ENCODE data around the gene SCRN1. TPM values are rescaled to one million over a fixed set of nuclear protein-coding genes. Genes with fewer than 3 reads are reported as not detected.

Gene SCRN1
- total and polyA plus RNA-seq, 2 of the 4 experiments (the other 2 are of a cell fraction) = 57.1 to 124 TPM

DNA sequence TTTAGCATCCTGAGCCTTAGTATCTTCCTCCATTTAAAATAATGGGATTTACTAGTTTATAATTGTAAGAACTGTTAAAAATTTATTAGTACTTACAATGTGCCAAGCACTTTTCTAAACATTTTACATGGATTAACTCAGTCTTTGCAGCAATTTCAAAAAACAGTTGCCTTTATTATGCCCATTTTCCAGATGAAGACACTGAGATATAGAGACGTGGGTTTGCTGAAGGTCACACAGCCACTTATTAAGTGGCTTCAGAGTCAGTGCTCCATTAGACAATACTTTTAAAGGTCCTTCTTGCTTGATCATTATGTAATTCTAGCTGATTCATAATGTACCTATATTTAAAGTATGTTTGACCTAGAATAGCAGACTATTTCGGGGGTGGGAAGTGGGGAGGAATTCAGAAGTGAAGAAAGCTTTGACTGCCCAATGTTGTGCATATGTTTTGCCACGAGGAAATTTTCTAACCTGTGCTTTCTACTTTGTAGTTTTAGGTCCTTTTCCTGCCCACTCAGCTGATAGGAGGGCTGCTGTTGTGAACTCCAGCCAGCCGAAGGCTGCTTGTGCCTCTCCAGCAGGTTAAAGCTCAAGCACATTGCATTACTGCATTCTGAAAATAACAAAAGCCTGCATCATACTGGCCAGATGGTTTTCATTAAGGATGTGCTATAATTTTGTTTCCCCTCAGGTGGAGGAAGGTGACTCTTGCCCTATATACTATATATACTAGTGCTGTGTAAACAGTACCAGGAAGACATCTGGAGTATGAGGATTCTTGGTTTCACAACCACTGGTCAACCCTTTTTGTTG, 42.9 kb upstream of the SCRN1 start (continued):
- TF ChIP-seq SMC3 (IDR thresholded peaks at IDR 0.05; ENCODE audit: low read depth, low read length) = no peak

DNA sequence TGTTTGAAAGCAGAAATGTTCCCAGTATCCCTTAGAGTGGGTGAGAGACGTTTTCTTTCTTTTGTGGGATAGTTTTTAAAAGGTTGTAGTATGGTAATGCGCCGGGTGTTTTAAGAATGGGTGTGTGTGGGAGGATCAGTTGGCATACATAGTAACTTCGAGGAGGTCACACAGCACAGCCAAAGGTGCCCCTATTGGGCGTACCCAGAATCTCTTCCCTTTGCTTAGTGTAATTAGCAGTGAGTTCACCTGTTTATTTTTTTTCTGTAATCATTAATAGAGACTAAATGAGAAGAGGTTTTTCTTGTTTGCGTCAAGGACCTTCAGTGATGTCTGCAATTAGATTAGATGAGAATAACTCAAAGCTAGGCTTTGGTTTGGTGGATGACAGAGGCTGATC, 40.1 kb upstream of the SCRN1 start:
- H2BK5ac ChIP-seq (ENCODE audit: low read depth, low read length, poor library complexity, severe bottlenecking) = no peak overlapping the region
- H4K8ac ChIP-seq (ENCODE audit: low read depth in 2 of 2, low read length in 2 of 2) = no peak overlapping the region
- peaks cover 19 to 64% of the 10 kb centered on the region in 2 experiments; a peak in 3 of 4 replicates for H3K79me1 ChIP-seq (ENCODE audit: low read depth in 1 of 2, low read length in 2 of 2)
- no peak overlapping the region for H2BK20ac ChIP-seq (ENCODE audit: low read depth, low read length)
- peaks cover 4% of the 10 kb centered on the region for H3K4me1 ChIP-seq (ENCODE audit: control insufficient read depth, insufficient read depth, low read length)
- no peaks in the 10 kb centered on the region for H3K9me3 ChIP-seq (ENCODE audit: control insufficient read depth, insufficient read depth, low read length)
- H4K91ac ChIP-seq (ENCODE audit: insufficient read depth, low read depth, low read length) = no peak overlapping the region
- POLR2A ChIA-PET (ENCODE audit: unreplicated experiment) = no interaction called here
- no peak overlapping the region for H2BK15ac ChIP-seq (ENCODE audit: low read depth, low read length)
- no peak overlapping the region for H2AFZ ChIP-seq (replicated peaks; ENCODE audit: low read length, poor library complexity)
- H3K27ac ChIP-seq (ENCODE audit: insufficient read depth, low read length) = no peak overlapping the region
- H4K5ac ChIP-seq (ENCODE audit: low read depth, low read length) = no peak overlapping the region
- DNase-seq (no peak), ATAC-seq (ENCODE audit: low read depth) (no peak)
- BruUV-seq (replicated peaks) = TSS peak; percentile 30
- no peak overlapping the region; the same call in 1 of the 2 replicates for H3K9ac ChIP-seq (ENCODE audit: low read depth, low read length)
- H3K9me1 ChIP-seq (ENCODE audit: insufficient read depth, low read length) = peaks cover 9% of the 10 kb centered on the region
- H3K4me3 ChIP-seq (ENCODE audit: insufficient read depth, low read depth, low read length) = peak overlapping the region; percentile 81; the same call in 1 of the 2 replicates
- no peak overlapping the region for H2AK9ac ChIP-seq (replicated peaks; ENCODE audit: low read depth, low read length, poor library complexity)
- no peaks in the 10 kb centered on the region for H3K36me3 ChIP-seq (ENCODE audit: control insufficient read depth, insufficient read depth, low read length)
- H3K23ac ChIP-seq (ENCODE audit: low read depth, low read length) = peak overlapping the region; percentile 41; the same call in 1 of the 2 replicates
- peak overlapping the region; percentile 85 for H3K4me2 ChIP-seq (ENCODE audit: low read depth, low read length)
- in situ Hi-C loops (cut with MboI; ENCODE audit: low sequenced_read_pairs) (no loop called here), intact Hi-C loops (cut with micrococcal nuclease) (loop anchor here (5.0 kb wide), 2 partner anchors 33 to 82 kb away; no protein-coding TSS in a partner anchor), dilution Hi-C loops (cut with HindIII; ENCODE audit: low sequenced_read_pairs, unreplicated experiment) (no loop called here)
- no peak overlapping the region for H3K18ac ChIP-seq (ENCODE audit: low read depth, low read length)
- WGBS, 2 experiments (ENCODE audit: extremely low coverage in 2 of 2, insufficient read length in 1 of 2) = no CpG with 5 or more reads among the region's 6 CpGs
- no peaks in the 10 kb centered on the region for H3K27me3 ChIP-seq (ENCODE audit: control insufficient read depth, insufficient read depth, low read length)
- no peak overlapping the region for H3K4ac ChIP-seq (ENCODE audit: low read depth, low read length)
- 0 out of 2 replicates have a peak overlapping the region, but pooled peaks have one; percentile 5 for H3K56ac ChIP-seq (ENCODE audit: extremely low read depth, insufficient read depth, low read length)
- H3K14ac ChIP-seq (replicated peaks; ENCODE audit: low read depth, low read length) = 0 out of 2 replicates have a peak overlapping the region, but pooled peaks have one; percentile 13
- peaks cover 26% of the 10 kb centered on the region; the same call in 1 of the 2 replicates for H4K20me1 ChIP-seq (ENCODE audit: insufficient read depth, low read length)
- no peak overlapping the region for H2BK120ac ChIP-seq (ENCODE audit: low read depth, low read length)
- no peak overlapping the region for H2AK5ac ChIP-seq (ENCODE audit: low read depth, low read length)
- CTCF ChIA-PET = interaction anchor here (0.7 to 1.4 kb wide), 2 partner anchors 32 to 63 kb away, joined by 3 to 4 read pairs; no protein-coding TSS in a partner anchor
- TF ChIP-seq, protein P1, sequence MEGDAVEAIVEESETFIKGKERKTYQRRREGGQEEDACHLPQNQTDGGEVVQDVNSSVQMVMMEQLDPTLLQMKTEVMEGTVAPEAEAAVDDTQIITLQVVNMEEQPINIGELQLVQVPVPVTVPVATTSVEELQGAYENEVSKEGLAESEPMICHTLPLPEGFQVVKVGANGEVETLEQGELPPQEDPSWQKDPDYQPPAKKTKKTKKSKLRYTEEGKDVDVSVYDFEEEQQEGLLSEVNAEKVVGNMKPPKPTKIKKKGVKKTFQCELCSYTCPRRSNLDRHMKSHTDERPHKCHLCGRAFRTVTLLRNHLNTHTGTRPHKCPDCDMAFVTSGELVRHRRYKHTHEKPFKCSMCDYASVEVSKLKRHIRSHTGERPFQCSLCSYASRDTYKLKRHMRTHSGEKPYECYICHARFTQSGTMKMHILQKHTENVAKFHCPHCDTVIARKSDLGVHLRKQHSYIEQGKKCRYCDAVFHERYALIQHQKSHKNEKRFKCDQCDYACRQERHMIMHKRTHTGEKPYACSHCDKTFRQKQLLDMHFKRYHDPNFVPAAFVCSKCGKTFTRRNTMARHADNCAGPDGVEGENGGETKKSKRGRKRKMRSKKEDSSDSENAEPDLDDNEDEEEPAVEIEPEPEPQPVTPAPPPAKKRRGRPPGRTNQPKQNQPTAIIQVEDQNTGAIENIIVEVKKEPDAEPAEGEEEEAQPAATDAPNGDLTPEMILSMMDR (conservative IDR thresholded peaks at IDR 0.05; ENCODE audit: low read depth, low read length) = no peak
- TF ChIP-seq CEBPB (IDR thresholded peaks at IDR 0.05; ENCODE audit: low read depth, low read length) (no peak), RCOR1 (IDR thresholded peaks at IDR 0.05; ENCODE audit: insufficient replicate concordance, low read length) (no peak), RAD21 (IDR thresholded peaks at IDR 0.05; ENCODE audit: low read length) (no peak), BHLHE40 (IDR thresholded peaks at IDR 0.05; ENCODE audit: low read depth, low read length) (no peak), MXI1 (IDR thresholded peaks at IDR 0.05; ENCODE audit: borderline replicate concordance, low read depth, low read length) (no peak), CHD1 (IDR thresholded peaks at IDR 0.05; ENCODE audit: low read depth, low read length) (no peak), FOS (IDR thresholded peaks at IDR 0.05; ENCODE audit: low read depth, low read length) (no peak)
- TF ChIP-seq, protein P2, sequence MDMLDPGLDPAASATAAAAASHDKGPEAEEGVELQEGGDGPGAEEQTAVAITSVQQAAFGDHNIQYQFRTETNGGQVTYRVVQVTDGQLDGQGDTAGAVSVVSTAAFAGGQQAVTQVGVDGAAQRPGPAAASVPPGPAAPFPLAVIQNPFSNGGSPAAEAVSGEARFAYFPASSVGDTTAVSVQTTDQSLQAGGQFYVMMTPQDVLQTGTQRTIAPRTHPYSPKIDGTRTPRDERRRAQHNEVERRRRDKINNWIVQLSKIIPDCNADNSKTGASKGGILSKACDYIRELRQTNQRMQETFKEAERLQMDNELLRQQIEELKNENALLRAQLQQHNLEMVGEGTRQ (IDR thresholded peaks at IDR 0.05; ENCODE audit: low read depth, low read length) = no peak
- TF ChIP-seq, protein P3, sequence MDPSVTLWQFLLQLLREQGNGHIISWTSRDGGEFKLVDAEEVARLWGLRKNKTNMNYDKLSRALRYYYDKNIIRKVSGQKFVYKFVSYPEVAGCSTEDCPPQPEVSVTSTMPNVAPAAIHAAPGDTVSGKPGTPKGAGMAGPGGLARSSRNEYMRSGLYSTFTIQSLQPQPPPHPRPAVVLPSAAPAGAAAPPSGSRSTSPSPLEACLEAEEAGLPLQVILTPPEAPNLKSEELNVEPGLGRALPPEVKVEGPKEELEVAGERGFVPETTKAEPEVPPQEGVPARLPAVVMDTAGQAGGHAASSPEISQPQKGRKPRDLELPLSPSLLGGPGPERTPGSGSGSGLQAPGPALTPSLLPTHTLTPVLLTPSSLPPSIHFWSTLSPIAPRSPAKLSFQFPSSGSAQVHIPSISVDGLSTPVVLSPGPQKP (IDR thresholded peaks at IDR 0.05; ENCODE audit: borderline replicate concordance, low read depth, low read length) = no peak

Measured in IMR-90 (cell line).